ENCODE data around the gene CHST13. TPM values are rescaled to one million over a fixed set of nuclear protein-coding genes. Genes with fewer than 3 reads are reported as not detected.

The CHST13 gene
- total RNA-seq, 1 experiment from 2014 or later = not detected

DNA sequence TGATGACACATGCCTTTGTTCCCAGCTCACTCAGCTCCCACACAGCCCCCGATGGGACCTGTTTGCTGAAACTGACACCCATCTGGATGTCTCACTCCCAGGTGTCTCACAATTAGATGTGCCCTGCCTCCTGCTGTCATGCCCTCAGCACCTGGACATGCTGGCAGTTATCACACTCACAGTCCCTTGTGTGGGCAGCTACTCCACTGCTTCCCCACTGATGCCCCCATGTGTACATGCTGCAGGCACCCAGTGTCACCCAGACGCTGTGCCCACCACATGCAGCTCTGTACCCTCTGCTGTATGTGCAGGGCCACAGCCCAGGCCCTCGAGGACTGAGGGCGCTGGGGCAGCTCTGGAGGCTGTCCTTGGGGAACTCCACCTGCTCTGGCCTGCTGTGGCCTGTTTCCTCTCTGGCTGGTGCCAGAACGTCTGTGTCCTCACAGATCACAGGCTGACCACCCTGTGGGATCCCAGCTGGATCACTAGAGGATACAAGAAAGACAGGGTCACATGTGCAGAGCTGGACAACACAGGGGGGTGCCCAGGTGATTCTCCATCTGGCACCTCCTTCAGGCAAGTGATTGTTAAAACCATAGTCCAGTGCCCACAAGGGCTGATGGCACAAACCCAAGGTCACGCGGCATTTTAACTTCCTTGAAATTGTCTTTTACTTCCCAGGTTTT is 20.8 kb downstream of the CHST13 start:
- CTCF ChIA-PET = no interaction called here
- no TSS peak for BruUV-seq (replicated peaks)
- no peak for DNase-seq (ENCODE audit: low spot score)

DNA sequence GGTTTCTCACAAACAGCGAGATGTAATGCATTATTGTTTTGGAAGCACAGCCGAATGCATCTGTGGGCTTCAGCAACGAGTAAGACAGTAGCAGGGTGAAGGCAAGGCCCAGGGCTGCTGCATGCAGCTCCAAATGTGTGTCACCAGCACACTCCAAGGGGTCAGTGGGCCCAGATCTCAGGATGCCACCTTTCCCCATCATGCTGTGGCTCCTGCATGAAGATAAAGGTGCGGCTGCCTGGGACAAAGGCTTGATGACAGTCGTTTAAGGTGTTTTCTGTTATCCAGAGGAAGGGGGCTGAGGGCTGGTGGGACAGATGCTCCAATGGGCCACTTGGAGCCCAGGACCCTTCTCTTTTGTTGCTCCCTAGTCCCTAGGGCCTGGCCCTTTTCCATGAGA is 21.6 kb downstream of the CHST13 start:
- Histone ChIP-seq H3K36me3 (ENCODE audit: insufficient read depth, low read length, poor library complexity, severe bottlenecking) (no peaks in the 10 kb centered on the region), H3K9me3 (ENCODE audit: low read depth, low read length, poor library complexity, severe bottlenecking) (no peaks in the 10 kb centered on the region), H3K4me1 (ENCODE audit: insufficient read depth, low read length, poor library complexity, severe bottlenecking) (peaks cover 3% of the 10 kb centered on the region), H3K27me3 (replicated peaks; ENCODE audit: insufficient read depth, low read depth, low read length, poor library complexity) (no peaks in the 10 kb centered on the region), H3K27ac (ENCODE audit: low read depth, low read length, poor library complexity, severe bottlenecking) (no peak overlapping the region), H3K4me3 (ENCODE audit: low read depth, low read length, poor library complexity, severe bottlenecking) (no peak overlapping the region)
- no peak for DNase-seq (ENCODE audit: low spot score)
- ChIA-PET CTCF (no interaction called here), POLR2A (ENCODE audit: low non-redundant PET) (no interaction called here)
- no TSS peak for BruUV-seq (replicated peaks)
- TF ChIP-seq EZH2 (IDR thresholded peaks at IDR 0.05; ENCODE audit: borderline replicate concordance, low read depth, low read length, poor library complexity, severe bottlenecking) (no peak), CTCF (conservative IDR thresholded peaks at IDR 0.05; ENCODE audit: low read depth, low read length) (no peak)
- intact Hi-C loops (cut with micrococcal nuclease; ENCODE audit: unreplicated experiment) = no loop called here

More for the DNA sequence above, 20.8 kb downstream of the CHST13 start:
- H3K4me3 ChIP-seq (ENCODE audit: low read depth, low read length, poor library complexity, severe bottlenecking) = no peak overlapping the region
- TF ChIP-seq CTCF (conservative IDR thresholded peaks at IDR 0.05; ENCODE audit: low read depth, low read length) (no peak), EZH2 (IDR thresholded peaks at IDR 0.05; ENCODE audit: borderline replicate concordance, low read depth, low read length, poor library complexity, severe bottlenecking) (no peak)
- intact Hi-C loops (cut with micrococcal nuclease; ENCODE audit: unreplicated experiment) = no loop called here
- H3K27ac ChIP-seq (ENCODE audit: low read depth, low read length, poor library complexity, severe bottlenecking) = no peak overlapping the region
- no peaks in the 10 kb centered on the region for H3K27me3 ChIP-seq (replicated peaks; ENCODE audit: insufficient read depth, low read depth, low read length, poor library complexity)
- no peaks in the 10 kb centered on the region for H3K9me3 ChIP-seq (ENCODE audit: low read depth, low read length, poor library complexity, severe bottlenecking)
- H3K36me3 ChIP-seq (ENCODE audit: insufficient read depth, low read length, poor library complexity, severe bottlenecking) = no peaks in the 10 kb centered on the region
- H3K4me1 ChIP-seq (ENCODE audit: insufficient read depth, low read length, poor library complexity, severe bottlenecking) = peaks cover 7% of the 10 kb centered on the region
- POLR2A ChIA-PET (ENCODE audit: low non-redundant PET) = no interaction called here

DNA sequence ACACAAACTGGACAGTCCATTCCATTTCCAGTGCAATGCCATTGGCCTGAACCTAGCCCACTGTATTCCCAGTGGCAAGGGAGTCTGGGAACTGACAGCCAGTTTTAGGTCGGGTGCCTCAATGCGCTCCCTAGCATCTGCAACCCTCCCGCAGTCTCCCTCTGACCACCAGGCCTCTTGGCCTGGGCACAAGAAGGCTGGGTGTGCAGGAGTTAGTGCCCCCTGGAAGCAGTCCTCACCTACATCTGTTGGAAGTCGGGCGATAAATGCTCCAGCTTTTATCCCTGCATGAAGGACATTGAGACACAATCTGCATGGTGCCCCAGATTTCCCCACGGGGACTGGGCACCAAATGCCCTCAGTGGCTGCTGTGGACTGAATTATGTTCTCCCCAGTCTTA is 22.1 kb downstream of the CHST13 start:
- TF ChIP-seq CTCF (conservative IDR thresholded peaks at IDR 0.05; ENCODE audit: low read depth, low read length) (no peak), EZH2 (IDR thresholded peaks at IDR 0.05; ENCODE audit: borderline replicate concordance, low read depth, low read length, poor library complexity, severe bottlenecking) (no peak)
- intact Hi-C loops (cut with micrococcal nuclease; ENCODE audit: unreplicated experiment) = no loop called here
- Histone ChIP-seq H3K9me3 (ENCODE audit: low read depth, low read length, poor library complexity, severe bottlenecking) (no peaks in the 10 kb centered on the region), H3K4me3 (ENCODE audit: low read depth, low read length, poor library complexity, severe bottlenecking) (no peak overlapping the region), H3K27ac (ENCODE audit: low read depth, low read length, poor library complexity, severe bottlenecking) (no peak overlapping the region), H3K36me3 (ENCODE audit: insufficient read depth, low read length, poor library complexity, severe bottlenecking) (no peaks in the 10 kb centered on the region), H3K4me1 (ENCODE audit: insufficient read depth, low read length, poor library complexity, severe bottlenecking) (no peaks in the 10 kb centered on the region), H3K27me3 (replicated peaks; ENCODE audit: insufficient read depth, low read depth, low read length, poor library complexity) (no peaks in the 10 kb centered on the region)
- no peak for DNase-seq (ENCODE audit: low spot score)
- CTCF ChIA-PET = no interaction called here
- POLR2A ChIA-PET (ENCODE audit: low non-redundant PET) = no interaction called here
- no TSS peak for BruUV-seq (replicated peaks)

Measured in A673 (cell line).